H1 (cell line): ENCODE results near the gene SDHAF4. TPM values are rescaled to one million over a fixed set of nuclear protein-coding genes. Genes with fewer than 3 reads are reported as not detected.

Experiments used
- CTCF ChIA-PET: fragments of 300-600 bp; sonication (Branson Sonifier 250); formaldehyde crosslinking; loops from one replicate; lab custom pipeline; 2021; ENCODE audit not compliant: partially characterized antibody; lab: Charles Lee
- POLR2A ChIA-PET: fragments of 300-600 bp; sonication (Branson Sonifier 250); formaldehyde crosslinking; loops from one replicate; lab custom pipeline; 2021; ENCODE audit warnings: inconsistent platforms; ENCODE audit not compliant: partially characterized antibody; lab: Charles Lee
- DNase-seq, 2 experiments: peaks; one replicate each; pipeline versions ENCODE4 v3.0.0 to v3.0.0-alpha.2; 2010 to 2022; ENCODE audit warnings: low spot score in 2 of 2, low read depth in 1 of 2, mixed read lengths in 1 of 2
- FAIRE-seq: peaks from 2 replicates; lab custom pipeline; 2011; peaks lifted over from hg19 to GRCh38; lab: Jason Lieb, UNC
- H2AFZ ChIP-seq: 2 replicates; pipeline ENCODE4 v1.8.1; 2012; ENCODE audit warnings: low read length, inconsistent platforms
- H2AK5ac ChIP-seq: 2 replicates; pipeline ENCODE4 v1.6.1; 2013; ENCODE audit warnings: low read depth, low read length
- H2BK120ac ChIP-seq: replicated peaks from 2 replicates; pipeline ENCODE3; 2013; ENCODE audit warnings: low read depth, low read length, inconsistent platforms
- H2BK12ac ChIP-seq: 2 replicates; pipeline ENCODE4 v1.6.1; 2013; ENCODE audit warnings: low read depth, low read length
- H2BK15ac ChIP-seq: 2 replicates; pipeline ENCODE4 v1.6.1; 2013; ENCODE audit warnings: low read length
- H2BK20ac ChIP-seq: 2 replicates; pipeline ENCODE4 v1.6.1; 2013; ENCODE audit warnings: low read length
- H2BK5ac ChIP-seq: 2 replicates; pipeline ENCODE4 v1.6.1; 2013; ENCODE audit warnings: low read depth, low read length
- H3K14ac ChIP-seq: 2 replicates; pipeline ENCODE4 v1.6.1; 2013; ENCODE audit warnings: inconsistent platforms; ENCODE audit not compliant: insufficient read length
- H3K18ac ChIP-seq: 2 replicates; pipeline ENCODE4 v1.6.1; 2013; ENCODE audit warnings: low read length; ENCODE audit errors: extremely low read depth
- H3K23ac ChIP-seq: 2 replicates; pipeline ENCODE4 v1.6.1; 2013; ENCODE audit warnings: inconsistent platforms; ENCODE audit not compliant: insufficient read length
- H3K23me2 ChIP-seq: 2 replicates; pipeline ENCODE4 v1.6.1; 2013; ENCODE audit warnings: low read depth, low read length
- H3K27ac ChIP-seq: 2 replicates; pipeline ENCODE4 v1.6.1; 2011; ENCODE audit warnings: low read depth, low read length, inconsistent platforms
- H3K27me3 ChIP-seq, 4 experiments: replicated peaks in 1 of 4; 1 replicate in 1 of 4; 2 replicates in 3 of 4; pipeline versions ENCODE4 v1.6.1 to v1.8.1; 2011 to 2013; ENCODE audit warnings: low read length in 3 of 4, mild to moderate bottlenecking in 3 of 4, inconsistent platforms in 2 of 4, mixed read lengths in 2 of 4, moderate library complexity in 1 of 4; ENCODE audit not compliant: control insufficient read depth in 3 of 4, insufficient read depth in 3 of 4; ENCODE audit errors: extremely low read depth in 1 of 4
- H3K36me3 ChIP-seq, 4 experiments: 2 replicates each; pipeline versions ENCODE4 v1.6.1 to v1.8.1; 2011 to 2013; ENCODE audit warnings: mild to moderate bottlenecking in 4 of 4, low read length in 3 of 4, moderate library complexity in 2 of 4, control low read depth in 1 of 4, inconsistent platforms in 1 of 4; ENCODE audit not compliant: insufficient read depth in 4 of 4, control insufficient read depth in 2 of 4
- H3K4ac ChIP-seq: replicated peaks from 2 replicates; pipeline ENCODE3; 2013; ENCODE audit warnings: low read length, low read depth, mixed read lengths, inconsistent platforms; ENCODE audit not compliant: insufficient read length
- H3K4me1 ChIP-seq, 4 experiments: replicated peaks in 1 of 4; 1 replicate in 1 of 4; 2 replicates in 3 of 4; pipeline versions ENCODE4 v1.6.1 to v1.8.1; 2011 to 2013; ENCODE audit warnings: low read length in 3 of 4, inconsistent platforms in 2 of 4, mixed read lengths in 1 of 4; ENCODE audit not compliant: insufficient read depth in 4 of 4, control insufficient read depth in 3 of 4
- H3K4me2 ChIP-seq, 2 experiments: 2 replicates each; pipeline versions ENCODE4 v1.6.1 to v1.8.1; 2011 to 2013; ENCODE audit warnings: low read depth in 2 of 2, low read length in 2 of 2, control low read depth in 1 of 2, inconsistent platforms in 1 of 2, mild to moderate bottlenecking in 1 of 2; ENCODE audit not compliant: insufficient read depth in 1 of 2
- H3K4me3 ChIP-seq, 4 experiments: fragments of 200-600, 300-600 bp in 1 of 4; sonication (generic), shearing (Covaris generic), sonication (Bioruptor Twin) in 1 of 4; 2 replicates each; pipeline versions ENCODE4 v1.5.1 to v1.8.1; 2011 to 2016; ENCODE audit warnings: low read length in 4 of 4, low read depth in 3 of 4, control low read depth in 2 of 4, inconsistent platforms in 2 of 4, mild to moderate bottlenecking in 2 of 4, mixed read lengths in 1 of 4, moderate library complexity in 1 of 4; ENCODE audit not compliant: insufficient read depth in 2 of 4; ENCODE audit errors: extremely low read depth in 1 of 4
- H3K56ac ChIP-seq: replicated peaks from 2 replicates; pipeline ENCODE3; 2013; ENCODE audit warnings: low read depth, mild to moderate bottlenecking, mixed read lengths, low read length, inconsistent platforms; ENCODE audit not compliant: insufficient read length
- H3K79me1 ChIP-seq: 2 replicates; pipeline ENCODE4 v1.6.1; 2013; ENCODE audit warnings: low read depth, low read length, control low read depth
- H3K79me2 ChIP-seq, 2 experiments: 2 replicates each; pipeline versions ENCODE4 v1.6.1 to v1.8.1; 2012 to 2013; ENCODE audit warnings: low read length in 2 of 2, mild to moderate bottlenecking in 2 of 2, inconsistent platforms in 1 of 2; ENCODE audit not compliant: insufficient read depth in 2 of 2, control insufficient read depth in 1 of 2
- H3K9ac ChIP-seq, 4 experiments: replicated peaks in 1 of 4; 1 replicate in 1 of 4; 2 replicates in 3 of 4; pipeline versions ENCODE4 v1.6.1 to v1.8.1; 2011 to 2013; ENCODE audit warnings: low read depth in 3 of 4, low read length in 3 of 4, control low read depth in 2 of 4, mild to moderate bottlenecking in 2 of 4, moderate library complexity in 2 of 4, inconsistent platforms in 1 of 4; ENCODE audit errors: extremely low read depth in 1 of 4
- H3K9me3 ChIP-seq, 2 experiments: 2 replicates each; pipeline versions ENCODE4 v1.6.1 to v1.8.1; 2012 to 2013; ENCODE audit warnings: mild to moderate bottlenecking in 2 of 2, moderate library complexity in 2 of 2, control low read depth in 1 of 2, inconsistent platforms in 1 of 2, low read depth in 1 of 2, low read length in 1 of 2, mixed read lengths in 1 of 2; ENCODE audit not compliant: insufficient read depth in 2 of 2
- H4K20me1 ChIP-seq, 2 experiments: replicated peaks in 1 of 2; 2 replicates each; pipeline versions ENCODE3 to v1.8.1; 2011 to 2013; ENCODE audit warnings: inconsistent platforms in 2 of 2, low read length in 2 of 2, mild to moderate bottlenecking in 1 of 2; ENCODE audit not compliant: insufficient read depth in 2 of 2, control insufficient read depth in 1 of 2
- H4K5ac ChIP-seq: 2 replicates; pipeline ENCODE4 v1.6.1; 2013; ENCODE audit warnings: low read length, low read depth, mixed read lengths, inconsistent platforms; ENCODE audit not compliant: insufficient read length
- H4K8ac ChIP-seq: 2 replicates; pipeline ENCODE4 v1.8.0; 2013; ENCODE audit warnings: mild to moderate bottlenecking, moderate library complexity, low read length, inconsistent platforms; ENCODE audit not compliant: insufficient read depth; ENCODE audit errors: extremely low read depth
- H4K91ac ChIP-seq: replicated peaks from 2 replicates; pipeline ENCODE3; 2013; ENCODE audit warnings: low read length, mixed read lengths, inconsistent platforms; ENCODE audit not compliant: insufficient read length
- ATF3 ChIP-seq: IDR thresholded peaks from 2 replicates; pipeline ENCODE4 v1.6.1; 2011; ENCODE audit warnings: low read depth, mild to moderate bottlenecking, low read length; ENCODE audit not compliant: insufficient read depth
- BRCA1 ChIP-seq: IDR thresholded peaks from 2 replicates; pipeline ENCODE4 v1.6.1; 2012; ENCODE audit warnings: low read depth, low read length, improper control_type of control experiment
- CBX5 ChIP-seq: fragments of 300-800, 300-1000 bp; sonication (generic); IDR thresholded peaks from 2 replicates; pipeline ENCODE4 v1.7.1; 2016; ENCODE audit warnings: antibody characterized with exemption, low read length, low read depth
- EZH2 ChIP-seq: fragments of 200-600 bp; sonication (generic); IDR thresholded peaks from 2 replicates; pipeline ENCODE4 v1.7.1; 2012; ENCODE audit warnings: low read depth, mild to moderate bottlenecking, moderate library complexity, low read length, inconsistent platforms; ENCODE audit not compliant: severe bottlenecking
- FOSL1 ChIP-seq: IDR thresholded peaks from 2 replicates; pipeline ENCODE4 v1.6.1; 2011; ENCODE audit warnings: mild to moderate bottlenecking, low read depth, low read length, moderate library complexity; ENCODE audit not compliant: insufficient read depth
- HDAC6 ChIP-seq: IDR thresholded peaks from one replicate; pipeline ENCODE4 v1.7.1; 2012; ENCODE audit warnings: low read depth, mild to moderate bottlenecking, inconsistent platforms, low read length, moderate library complexity
- NRF1 ChIP-seq: IDR thresholded peaks from 2 replicates; pipeline ENCODE4 v1.6.1; 2011; ENCODE audit warnings: mild to moderate bottlenecking, low read depth, low read length, improper control_type of control experiment
- POU5F1 ChIP-seq: IDR thresholded peaks from 2 replicates; pipeline ENCODE4 v1.6.1; 2011; ENCODE audit warnings: low read depth, mild to moderate bottlenecking, low read length, moderate library complexity
- RXRA ChIP-seq: IDR thresholded peaks from 2 replicates; pipeline ENCODE4 v1.6.1; 2011; ENCODE audit warnings: low read depth, mild to moderate bottlenecking, low read length, moderate library complexity; ENCODE audit not compliant: insufficient read depth
- SIRT6 ChIP-seq: IDR thresholded peaks from one replicate; pipeline ENCODE4 v1.7.1; 2012; ENCODE audit warnings: low read length, inconsistent platforms
- TEAD4 ChIP-seq: IDR thresholded peaks from 2 replicates; pipeline ENCODE4 v1.6.1; 2012; ENCODE audit warnings: low read depth, low read length, inconsistent platforms, mixed read lengths
- USF2 ChIP-seq: IDR thresholded peaks from 2 replicates; pipeline ENCODE4 v1.6.1; 2011; ENCODE audit warnings: low read length, improper control_type of control experiment
- WGBS, 2 experiments: shearing (Covaris generic) in 1 of 2; methylation state at CpG; one replicate each; pipeline versions ENCODE4 v1.1.6 to v1.1.7; 2013 to 2015; ENCODE audit warnings: low lambda C conversion rate in 2 of 2, mixed read lengths in 2 of 2, inconsistent platforms in 1 of 2, low coverage in 1 of 2, missing lambda C conversion rate in 1 of 2; ENCODE audit not compliant: insufficient replicate concordance in 2 of 2, insufficient coverage in 1 of 2, insufficient read length in 1 of 2; ENCODE audit errors: extremely low coverage in 1 of 2, missing lambda C conversion rate in 1 of 2; 5-methylcytosine and 5-hydroxymethylcytosine counted together
- polyA plus RNA-seq, 7 experiments: library from polyadenylated mRNA; depleted of rRNA in 3 of 7; stranded (reverse) in 5 of 7; unstranded in 2 of 7; fragments of >200 nt in 5 of 7; fragments of 200-250 nt in 2 of 7; gene quantifications; 1 replicate in 5 of 7; 2 replicates in 1 of 7; 4 replicates in 1 of 7; pipeline versions ENCODE4 v1.2.1 to v1.2.3, GENCODE V29; 2011 to 2013; ENCODE audit warnings: missing spikeins in 2 of 7, mixed read lengths in 2 of 7
- total RNA-seq: library from RNA; stranded (reverse); fragmentation: NEBNext Ultra II Directional; extraction: Animal tissue kit (Norgen Biotek cat#: 25700); gene quantifications from 2 replicates; pipeline ENCODE4 v1.2.1, GENCODE V29; 2021
- TF ChIP-seq, protein P1 (sequence below): IDR thresholded peaks from 2 replicates; pipeline ENCODE4 v1.6.1; 2012; ENCODE audit warnings: inconsistent platforms

SDHAF4 gene
- total and polyA plus RNA-seq, 2 of the 8 experiments (the other 6 are each of a cell fraction or from before 2014, with no cell fraction given), result 9.8 to 14.9 TPM

GRCh38 chr6:70629929-70630328, 63.2 kb downstream of the SDHAF4 start:
- H2AK5ac ChIP-seq, result no peak overlapping the region
- CTCF ChIA-PET, result no interaction called here
- H3K9me3 ChIP-seq, result peaks cover 0 to 4% of the 10 kb centered on the region in 2 experiments; a peak in 1 of 4 replicates
- no peak overlapping the region for H3K9ac ChIP-seq
- DNase-seq (no peak), FAIRE-seq (no peak)
- H3K14ac ChIP-seq, result no peak overlapping the region
- no peak overlapping the region for H3K27ac ChIP-seq
- H3K23me2 ChIP-seq, result no peaks in the 10 kb centered on the region
- no peak overlapping the region for H3K56ac ChIP-seq
- no peaks in the 10 kb centered on the region for H3K36me3 ChIP-seq
- H3K4ac ChIP-seq, result no peak overlapping the region
- H2BK15ac ChIP-seq, result no peak overlapping the region
- 86% methylated on average over 1 of the region's 1 CpG; no CpG with 5 or more reads in 1 of the 2 experiments for WGBS, 2 experiments
- POLR2A ChIA-PET, result no interaction called here
- no peak overlapping the region for H4K8ac ChIP-seq
- H3K4me1 ChIP-seq, result no peaks in the 10 kb centered on the region
- H2BK120ac ChIP-seq, result no peak overlapping the region
- H2AFZ ChIP-seq, result no peak overlapping the region
- no peak overlapping the region for H2BK12ac ChIP-seq
- no peaks in the 10 kb centered on the region for H3K79me2 ChIP-seq
- no peaks in the 10 kb centered on the region for H3K79me1 ChIP-seq
- no peak overlapping the region for H3K18ac ChIP-seq
- no peak overlapping the region for H4K5ac ChIP-seq
- no peak overlapping the region for H3K23ac ChIP-seq
- H4K91ac ChIP-seq, result no peak overlapping the region
- no peak overlapping the region for H3K4me2 ChIP-seq
- no peak overlapping the region for H3K4me3 ChIP-seq
- no peak overlapping the region for H2BK5ac ChIP-seq
- no peaks in the 10 kb centered on the region for H4K20me1 ChIP-seq
- no peak overlapping the region for H2BK20ac ChIP-seq
- H3K27me3 ChIP-seq, result no peaks in the 10 kb centered on the region
- TF ChIP-seq POU5F1, result no peak
- TF ChIP-seq, protein P1, sequence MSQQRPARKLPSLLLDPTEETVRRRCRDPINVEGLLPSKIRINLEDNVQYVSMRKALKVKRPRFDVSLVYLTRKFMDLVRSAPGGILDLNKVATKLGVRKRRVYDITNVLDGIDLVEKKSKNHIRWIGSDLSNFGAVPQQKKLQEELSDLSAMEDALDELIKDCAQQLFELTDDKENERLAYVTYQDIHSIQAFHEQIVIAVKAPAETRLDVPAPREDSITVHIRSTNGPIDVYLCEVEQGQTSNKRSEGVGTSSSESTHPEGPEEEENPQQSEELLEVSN, result no peak
- no peak for TF ChIP-seq SIRT6
- TF ChIP-seq HDAC6, result no peak
- TF ChIP-seq USF2, result no peak
- TF ChIP-seq RXRA, result no peak
- no peak for TF ChIP-seq BRCA1
- no peak for TF ChIP-seq ATF3
- TF ChIP-seq EZH2, result no peak
- no peak for TF ChIP-seq CBX5
- no peak for TF ChIP-seq FOSL1
- TF ChIP-seq NRF1, result no peak
- TF ChIP-seq TEAD4, result no peak
